Measurements from ENCODE around the gene DMRTB1.

Gene DMRTB1

DNA sequence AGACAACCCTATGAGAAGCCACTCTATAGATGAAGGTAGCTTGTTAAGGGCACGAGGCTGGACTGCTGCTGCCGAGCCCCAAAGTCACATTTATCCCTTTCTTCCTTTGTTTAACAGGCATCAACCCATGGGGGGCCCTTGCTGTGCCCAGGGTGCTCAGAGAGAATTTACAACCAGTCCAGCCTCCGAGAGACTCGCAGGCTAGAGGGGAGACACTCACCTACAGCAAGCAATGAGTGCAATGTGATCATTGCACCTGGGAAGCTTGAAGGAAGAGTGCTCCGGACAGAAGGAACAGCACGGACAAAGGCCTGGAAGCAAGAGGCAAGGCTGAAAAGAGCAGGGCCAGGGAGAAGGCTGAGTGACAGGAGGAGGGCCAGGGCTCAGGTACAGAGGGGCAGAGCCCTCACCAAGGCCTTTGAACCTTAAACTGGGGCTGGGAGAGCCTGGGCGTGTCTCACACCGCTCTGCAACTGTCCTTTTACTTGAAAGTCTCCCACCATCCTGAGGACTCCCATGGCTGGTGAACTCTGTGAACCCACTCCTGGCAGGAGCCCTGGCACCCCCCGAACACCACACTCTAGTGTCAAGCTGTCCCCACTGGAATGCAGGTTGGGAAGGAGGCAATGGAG, 27.3 kb downstream of the DMRTB1 start:
- no peak for DNase-seq (ENCODE audit: low spot score)

DNA sequence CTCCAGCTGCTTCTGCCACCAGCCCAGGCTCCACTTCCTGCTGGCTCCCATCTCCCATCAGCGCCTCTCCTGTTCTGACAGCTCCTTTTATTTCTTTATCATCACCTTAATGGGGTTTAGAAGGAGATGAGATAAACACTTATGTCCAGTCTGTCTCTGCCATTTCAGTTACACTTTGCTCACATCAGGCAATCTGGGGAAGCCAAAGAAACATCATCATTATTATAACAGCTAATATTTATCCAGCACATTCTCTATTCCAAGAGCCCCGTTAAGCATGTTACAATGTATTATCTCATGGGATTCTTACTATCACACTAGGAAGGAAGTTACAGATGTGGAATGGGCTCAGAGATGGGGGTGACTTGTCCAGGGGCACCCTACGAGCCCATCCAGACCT, 31.2 kb downstream of the DMRTB1 start:
- DNase-seq (ENCODE audit: low spot score), result no peak

DNA sequence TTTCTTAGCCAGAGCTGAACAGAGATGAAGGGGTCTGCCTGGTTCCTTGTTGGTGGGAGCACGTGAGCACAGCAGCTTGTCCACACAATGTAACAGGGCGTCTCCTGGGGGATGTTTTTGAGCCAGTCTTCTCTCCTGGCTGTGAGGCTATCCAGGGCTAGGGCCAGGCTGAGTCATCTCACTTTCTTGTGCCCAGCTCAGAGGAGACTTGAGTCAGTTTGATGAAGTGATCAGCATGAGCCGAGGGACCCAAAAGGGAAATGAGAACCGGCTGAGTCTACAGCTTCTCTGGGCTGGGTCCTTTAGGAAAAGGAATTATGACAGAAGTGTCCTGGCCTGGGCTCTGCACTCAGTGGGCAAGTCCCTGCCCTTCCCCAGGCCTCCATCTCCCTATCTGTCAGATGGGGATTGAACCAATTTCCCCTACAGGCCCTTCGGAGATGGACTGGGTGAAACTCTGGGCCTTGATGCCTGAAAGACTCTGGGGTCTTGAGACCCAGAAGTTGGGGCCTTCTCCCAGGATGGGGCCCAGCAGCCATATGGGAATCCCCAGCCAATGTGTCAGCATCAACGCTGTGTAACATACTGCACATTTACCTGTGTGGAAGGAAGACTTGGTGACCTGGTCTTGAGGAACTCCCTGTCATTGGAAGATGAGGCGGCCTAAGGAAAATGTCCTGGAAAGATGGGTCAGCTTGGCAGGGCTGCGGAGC, 36.6 kb downstream of the DMRTB1 start:
- DNase-seq (ENCODE audit: low spot score), result no peak

DNA sequence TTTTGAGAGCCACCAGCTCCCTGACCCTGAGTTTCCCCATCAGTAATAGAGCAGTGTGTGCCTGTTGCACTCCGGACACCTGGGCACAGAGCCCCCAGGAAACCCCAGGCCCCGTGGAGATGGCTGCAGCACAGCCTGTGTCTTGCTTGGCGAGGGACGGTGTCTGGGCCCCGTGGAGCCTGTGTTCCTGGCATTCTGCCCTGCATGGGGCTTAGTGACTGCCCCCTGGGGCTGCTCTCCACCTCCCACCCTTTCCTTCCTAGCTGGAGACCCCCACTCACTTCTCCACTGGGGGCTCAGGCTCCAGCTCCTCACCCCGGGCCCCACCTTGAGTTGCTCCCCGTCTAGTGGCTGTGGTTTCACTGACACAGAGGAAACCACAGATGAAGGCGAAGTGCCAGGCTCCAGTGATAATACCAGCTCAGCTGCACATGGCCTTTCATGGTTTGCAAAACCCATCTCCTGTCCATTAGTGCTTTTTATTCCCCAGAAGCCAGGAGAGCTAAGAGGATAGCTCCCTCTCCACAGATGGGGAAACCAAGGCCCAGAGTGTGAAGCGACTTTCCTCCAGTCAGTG, 39.4 kb downstream of the DMRTB1 start:
- DNase-seq (ENCODE audit: low spot score), result no peak

DNA sequence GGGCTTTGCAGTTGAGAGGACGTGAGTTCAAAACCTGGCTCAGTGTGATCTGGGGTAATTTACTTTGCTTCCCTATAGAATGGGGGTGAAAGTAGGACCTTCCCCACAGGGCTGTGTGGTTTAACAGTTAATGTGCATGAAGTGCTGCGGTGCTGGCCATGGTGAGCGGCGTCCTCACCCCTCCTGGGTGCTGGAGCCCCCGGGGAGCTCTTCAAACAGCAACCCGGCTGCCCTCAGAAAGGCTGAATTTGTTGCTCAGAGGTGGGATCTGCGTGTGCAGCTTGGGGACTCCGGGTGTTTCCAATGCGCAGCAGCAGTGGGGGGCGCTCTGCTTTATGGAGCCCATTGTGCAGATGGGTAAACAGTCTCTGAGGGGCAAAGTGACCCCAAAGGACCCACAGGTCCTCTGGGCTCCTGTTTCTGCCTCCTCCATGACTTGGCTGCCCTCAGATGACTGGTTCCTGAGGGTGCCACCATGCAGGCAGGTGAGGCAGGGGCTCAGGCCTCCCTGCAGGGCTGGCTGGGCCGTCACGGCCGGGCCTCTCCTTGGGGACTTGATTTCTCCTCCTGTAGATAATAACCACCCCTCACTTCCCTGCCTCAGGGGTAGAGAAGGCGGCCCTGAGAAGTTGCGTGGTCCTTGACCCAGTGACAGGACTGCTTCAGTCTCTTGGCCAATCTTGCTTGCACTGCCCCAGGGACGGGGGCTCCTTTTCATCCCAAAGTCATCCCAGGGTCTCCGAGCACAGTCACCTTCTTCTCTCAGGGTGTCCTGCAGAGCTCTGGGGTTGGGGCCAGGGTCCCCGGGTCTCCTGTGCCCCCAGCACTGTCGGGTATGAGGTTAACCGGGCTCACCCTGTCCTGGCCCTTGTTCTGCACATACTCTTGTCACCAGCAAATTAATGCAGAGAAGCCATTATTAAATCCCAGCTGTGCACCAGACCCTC, 40.3 kb downstream of the DMRTB1 start:
- no peak for DNase-seq (ENCODE audit: low spot score)

DNA sequence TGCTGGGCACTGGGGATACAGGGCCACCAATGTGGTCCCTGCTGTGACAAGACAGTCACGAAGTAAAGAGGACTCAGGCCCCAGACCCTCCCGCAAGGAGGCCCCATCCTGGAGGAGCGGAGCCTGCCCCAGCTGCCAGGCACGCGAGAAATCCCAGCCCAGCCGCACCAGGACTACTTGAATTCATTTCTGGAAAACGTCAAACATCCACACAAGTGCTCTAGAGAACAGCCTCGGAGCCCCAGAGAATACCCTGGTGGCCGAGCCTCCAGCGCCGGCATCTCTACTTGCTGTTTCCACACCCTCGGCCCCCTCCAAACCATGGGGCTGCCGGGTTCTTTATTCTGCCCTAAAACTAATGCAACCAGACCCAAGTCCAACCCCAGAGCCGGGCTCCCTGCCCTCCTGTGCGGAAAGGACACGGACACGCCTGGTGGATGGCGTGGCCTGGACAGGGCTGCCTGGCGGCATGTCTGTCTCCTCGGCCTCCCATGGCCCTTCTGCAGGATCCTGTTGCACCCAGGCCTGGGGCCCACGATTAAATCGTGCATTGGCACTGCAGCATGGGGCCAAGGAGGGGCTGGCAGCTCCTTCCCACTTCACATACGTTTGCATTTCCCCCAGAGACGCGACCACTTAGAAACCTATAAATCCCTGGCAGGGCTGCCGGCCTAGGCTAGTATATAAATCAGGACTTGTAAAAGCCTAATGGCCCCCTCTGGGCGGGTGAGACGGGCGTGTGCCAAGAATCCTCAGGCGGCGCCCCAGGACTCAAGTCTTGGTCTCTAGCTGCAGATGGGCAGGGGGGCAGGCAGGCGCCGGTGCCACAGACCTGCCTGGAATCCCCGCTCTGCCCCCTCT, 41.2 kb downstream of the DMRTB1 start:
- no peak for DNase-seq (ENCODE audit: low spot score)

DNA sequence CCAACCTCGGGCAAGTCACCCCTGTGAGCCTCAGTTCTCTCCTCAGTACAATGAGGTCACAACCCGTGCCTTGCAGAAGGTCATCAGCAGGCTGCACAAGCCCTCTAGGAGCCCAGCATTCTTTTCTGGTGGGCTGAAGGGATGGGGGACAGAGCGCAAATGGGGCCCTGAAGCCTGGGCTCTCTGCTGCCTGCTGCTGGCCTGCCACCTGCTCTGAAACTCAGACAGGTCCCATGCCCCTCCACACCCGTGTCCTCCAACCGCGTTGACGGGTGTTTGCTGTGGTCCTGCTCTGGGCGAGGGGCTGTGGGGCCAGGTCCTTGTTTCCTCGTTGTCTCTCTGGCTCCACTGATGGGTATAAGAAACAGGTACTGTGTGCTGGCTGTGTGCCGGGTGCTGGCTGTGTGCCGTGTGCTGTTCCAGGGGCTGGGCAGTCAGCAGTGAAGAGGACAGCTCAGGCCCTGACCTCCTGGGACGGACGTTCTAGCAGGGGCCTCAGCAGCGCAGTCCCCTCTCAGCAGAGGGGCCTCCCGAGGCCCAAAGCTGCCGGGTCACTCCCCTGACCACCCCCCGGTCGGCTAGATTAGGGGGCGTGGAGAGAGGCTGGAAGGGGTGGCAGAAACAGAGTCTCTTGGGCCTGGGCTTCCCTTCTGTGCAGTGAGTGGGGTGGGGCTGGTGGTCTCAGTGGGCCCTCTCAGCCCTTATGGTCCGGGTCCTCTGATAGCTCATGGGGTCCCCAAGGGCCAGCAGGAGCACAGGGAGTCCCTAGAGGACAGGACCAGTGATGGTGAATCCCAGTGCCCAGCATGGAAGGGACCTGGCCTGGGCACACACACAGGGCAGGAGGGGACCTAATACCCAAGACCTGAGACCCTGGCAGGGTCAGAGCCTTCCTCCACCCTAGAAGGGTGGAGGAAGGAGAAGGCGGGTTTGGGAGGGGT, 42.1 kb downstream of the DMRTB1 start:
- no peak for DNase-seq (ENCODE audit: low spot score)

DNA sequence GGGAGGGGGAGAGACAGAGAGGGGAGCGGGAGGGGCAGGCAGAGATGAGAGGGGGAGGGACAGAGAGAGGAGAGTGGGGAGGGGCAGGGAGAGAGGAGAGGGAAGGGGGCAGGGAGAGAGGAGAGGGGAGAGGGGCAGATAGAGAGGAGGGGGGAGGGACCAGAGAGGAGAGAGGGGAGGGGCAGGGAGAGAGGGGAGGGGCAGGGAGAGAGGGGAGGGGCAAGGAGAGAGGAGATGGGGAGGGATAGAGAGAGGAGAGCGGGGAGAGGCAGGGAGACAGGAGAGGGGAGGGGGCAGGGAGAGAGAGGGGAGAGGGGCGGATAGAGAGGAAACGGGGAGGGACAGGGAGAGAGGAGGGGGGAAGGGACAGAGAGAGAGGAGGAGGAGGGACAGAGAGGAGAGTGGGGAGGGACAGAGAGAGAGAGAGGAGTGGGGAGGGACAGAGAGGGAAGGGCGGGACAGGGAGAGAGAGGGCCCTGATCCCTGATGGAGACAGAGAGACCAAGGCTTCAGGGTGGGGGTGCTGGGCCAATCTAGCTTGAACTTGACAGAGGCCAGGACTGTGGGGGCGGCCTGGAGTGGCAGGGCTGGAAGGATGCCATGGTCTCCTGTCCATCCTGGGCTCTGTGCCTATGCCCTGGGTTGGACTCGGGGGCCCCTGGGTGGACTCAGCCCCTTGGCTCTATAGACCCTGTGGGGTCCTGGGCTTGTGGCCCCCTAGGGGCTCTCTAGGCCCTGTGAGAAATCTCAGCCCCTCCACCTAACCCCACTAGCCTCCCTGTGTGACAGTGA, 43.6 kb downstream of the DMRTB1 start:
- DNase-seq (ENCODE audit: low spot score), result peak; percentile 76

DNA sequence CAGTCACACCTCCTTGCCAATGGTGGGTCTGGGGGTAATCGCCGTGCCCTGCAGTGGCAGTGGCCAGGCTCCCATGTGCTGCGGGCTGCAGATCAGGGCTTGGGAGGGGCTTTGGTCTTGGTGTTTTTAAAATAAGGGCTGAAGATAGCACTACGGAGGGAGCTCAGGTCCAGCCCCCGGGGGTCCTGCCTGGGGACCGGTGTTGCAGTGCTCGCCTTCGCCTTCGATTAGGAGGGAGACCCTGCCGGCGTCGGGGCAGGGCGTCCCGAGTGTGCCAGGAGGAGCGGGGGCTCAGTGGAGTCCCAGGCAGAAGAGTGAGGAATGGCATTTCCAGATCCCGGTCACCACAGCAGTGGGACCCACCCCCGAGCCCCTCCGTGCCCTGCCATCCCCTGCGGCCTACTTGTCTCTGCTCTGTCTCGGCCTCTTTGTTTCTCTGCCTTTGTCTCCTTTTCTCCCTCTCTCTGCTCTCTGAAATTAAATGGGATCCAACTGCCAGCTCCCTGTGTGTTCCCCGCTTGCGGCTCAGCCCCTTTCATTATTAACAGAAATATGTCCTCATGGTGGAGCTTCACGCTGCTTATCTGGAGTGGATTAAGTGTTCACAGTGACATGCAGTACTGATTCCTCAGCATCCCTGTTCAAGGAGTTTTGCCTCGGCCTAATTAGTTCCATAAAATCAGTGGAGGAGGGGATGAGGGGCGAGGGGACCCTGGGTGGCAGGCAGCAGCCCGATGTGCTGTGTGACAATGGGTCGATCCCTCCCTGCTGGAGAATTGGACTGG, 44.4 kb downstream of the DMRTB1 start:
- DNase-seq (ENCODE audit: low spot score), result no peak

DNA sequence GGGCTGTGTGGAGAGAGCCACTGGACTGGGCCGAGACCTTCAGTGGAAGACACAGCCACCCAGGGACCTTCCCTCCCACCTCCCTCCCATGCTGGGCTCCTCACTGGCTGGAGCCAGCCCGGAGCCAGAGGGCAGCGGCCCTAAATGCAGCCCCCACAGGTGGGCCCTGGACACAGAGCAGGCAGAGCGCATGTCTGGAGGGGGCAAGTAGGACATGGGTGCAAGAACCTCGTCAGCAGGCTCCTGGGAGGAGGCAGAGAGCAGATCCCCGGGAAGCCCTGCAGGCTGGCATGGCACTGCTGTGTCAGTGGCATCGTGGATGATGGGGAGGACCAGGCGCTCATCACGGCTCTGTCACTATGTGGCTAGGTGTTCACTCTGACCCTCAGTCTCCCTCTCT, 45.7 kb downstream of the DMRTB1 start:
- no peak for DNase-seq (ENCODE audit: low spot score)

DNA sequence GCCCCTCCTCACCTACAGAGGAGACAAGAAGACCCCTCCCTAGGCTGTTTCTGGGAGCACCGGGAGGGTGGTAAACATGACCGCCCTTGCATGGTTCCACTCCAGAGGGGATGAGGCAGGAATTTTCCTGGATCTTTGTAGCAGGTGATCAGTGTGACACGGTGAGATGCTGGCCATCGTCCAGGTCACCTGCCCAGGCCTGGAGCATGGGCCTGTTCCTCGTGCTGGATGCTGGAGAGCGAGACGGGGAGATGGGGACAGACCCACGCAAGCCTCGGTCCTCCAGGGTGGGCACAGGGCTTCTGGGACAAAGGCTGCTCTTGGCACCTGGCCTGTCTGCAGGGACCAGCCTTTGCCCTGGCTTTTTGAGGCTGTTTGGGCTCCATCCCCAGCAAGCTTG, 46.2 kb downstream of the DMRTB1 start:
- DNase-seq (ENCODE audit: low spot score), result no peak

DNA sequence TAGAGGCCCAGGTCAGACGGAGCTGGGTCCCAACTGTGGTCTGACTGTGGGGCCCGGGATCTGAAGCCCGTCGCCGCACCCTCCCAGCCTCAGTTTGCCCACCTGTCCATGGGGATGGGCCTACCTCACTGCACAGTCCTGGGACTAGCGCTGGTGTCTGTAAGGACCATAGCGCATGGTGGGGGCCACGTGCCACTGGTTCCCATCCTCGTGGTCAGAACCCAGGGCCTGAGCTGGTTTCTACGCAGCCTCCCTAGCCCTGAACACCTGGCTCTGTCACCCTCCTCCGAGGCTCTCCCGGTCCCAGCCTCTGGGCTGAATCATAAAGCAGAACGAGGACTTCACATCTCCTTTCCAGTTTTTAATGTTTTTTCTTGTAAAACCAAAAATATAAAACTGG, 46.7 kb downstream of the DMRTB1 start:
- DNase-seq (ENCODE audit: low spot score), result no peak

DNA sequence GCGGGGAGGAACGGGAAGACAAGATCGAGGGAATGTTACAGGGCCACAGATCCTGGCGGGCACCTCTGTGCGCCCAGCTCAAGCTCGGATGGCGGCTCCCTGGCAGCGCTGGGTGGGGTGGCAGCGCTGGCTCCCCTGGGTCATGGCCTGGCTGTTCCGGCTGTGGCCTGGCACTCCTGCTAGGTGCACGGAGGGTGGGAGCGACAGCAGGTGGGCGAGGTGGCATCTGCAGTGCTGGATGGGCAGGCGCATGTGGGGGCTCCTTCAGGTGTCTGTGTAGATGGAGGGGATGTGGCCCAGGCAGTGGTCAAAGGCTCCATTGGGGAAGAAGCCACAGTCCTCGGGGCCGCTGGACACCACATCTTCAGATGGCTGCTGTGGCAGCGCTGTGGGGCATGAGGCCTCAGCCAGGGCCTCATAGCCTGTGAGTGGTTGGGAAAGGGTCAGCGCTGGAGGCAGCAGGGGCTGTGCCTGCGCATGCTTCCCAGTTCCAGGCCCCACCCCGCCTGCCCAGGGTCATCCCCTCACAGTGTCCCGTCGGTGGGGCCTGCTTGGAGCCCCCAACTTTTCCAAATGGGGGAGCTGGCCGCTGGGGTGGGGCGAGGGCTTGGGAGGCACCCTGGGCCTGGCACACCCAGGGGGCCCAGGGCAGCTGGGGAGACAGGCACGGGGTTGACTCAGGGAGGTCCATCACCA, 47.3 kb downstream of the DMRTB1 start:
- no peak for DNase-seq (ENCODE audit: low spot score)

DNA sequence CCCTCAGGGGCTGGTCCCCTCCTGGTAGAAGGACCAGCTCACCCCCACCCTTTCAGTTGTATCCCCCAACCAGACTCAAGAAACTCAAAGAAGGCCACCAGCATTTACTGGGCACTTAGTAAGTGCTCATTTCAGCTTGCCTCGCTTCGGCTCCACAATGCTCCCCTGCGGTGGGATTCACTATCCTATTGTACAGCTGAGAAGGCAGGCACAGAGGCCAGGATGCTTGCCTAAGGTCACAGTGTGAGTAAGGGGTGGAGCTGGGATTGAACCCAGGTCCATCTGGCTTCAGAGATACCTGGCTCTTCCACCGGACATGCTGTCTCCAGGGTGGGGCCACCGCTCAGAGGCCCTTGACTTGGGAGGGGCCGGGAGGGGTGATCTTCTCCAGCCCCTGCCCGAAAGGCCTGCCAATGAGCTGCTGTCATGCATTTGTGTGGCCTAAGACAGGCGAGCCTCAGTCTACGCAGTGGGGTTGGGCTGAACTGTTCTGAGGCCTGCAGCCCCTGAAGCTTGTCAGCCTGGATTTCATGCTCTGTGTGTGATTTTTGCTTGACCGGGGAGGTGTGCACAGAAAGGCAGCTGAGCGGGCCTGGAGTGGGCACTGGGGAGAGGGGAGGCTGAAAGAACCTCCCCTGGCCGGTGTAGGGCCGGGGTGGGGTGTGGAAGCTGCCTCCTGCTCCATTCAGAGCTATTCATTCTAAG, 48.1 kb downstream of the DMRTB1 start:
- peak; percentile 74 for DNase-seq (ENCODE audit: low spot score)

DNA sequence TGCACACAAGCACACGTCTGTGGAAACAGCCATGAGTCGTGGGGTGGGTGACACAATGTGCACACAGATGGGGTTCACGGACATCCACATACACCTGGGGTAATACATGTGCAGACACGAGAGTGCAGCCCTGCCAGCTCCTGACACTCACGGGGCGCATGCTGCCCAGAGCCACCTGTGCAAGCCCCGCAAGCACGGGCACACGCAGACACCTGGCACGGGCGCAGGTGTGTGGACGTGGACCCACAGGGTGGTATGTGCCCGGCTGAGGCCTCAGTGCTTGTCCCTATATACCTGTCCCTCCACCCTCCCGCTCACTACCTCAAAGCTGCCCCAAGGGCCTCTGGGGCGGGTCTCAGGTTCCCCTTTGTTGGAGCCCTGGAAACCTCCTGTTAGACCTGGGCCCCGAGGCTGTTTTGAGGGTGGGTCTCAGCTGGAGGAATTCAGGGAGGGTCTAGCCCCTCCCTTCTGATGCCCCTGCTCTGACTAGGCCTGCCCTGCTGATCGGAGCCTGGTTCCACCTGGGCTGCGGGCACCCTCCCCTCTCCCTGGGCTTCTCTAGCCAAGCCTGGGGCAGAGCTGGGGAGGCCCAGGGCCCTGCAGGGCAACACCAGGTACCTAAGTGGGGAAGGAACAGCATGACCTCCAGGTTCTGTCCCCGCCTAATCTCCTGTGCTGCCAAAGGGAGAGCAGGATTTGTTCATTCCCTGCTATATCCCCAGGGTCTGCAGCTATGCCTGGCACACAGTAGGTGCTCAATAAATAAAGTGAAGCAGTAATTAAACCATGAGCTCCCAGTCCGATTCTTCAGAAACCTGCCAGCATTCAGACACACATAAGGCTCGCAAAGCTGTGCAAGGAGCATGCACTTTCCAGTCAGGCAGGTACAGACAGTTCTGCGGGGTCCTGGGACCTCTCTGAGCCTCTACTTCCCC, 49.1 kb downstream of the DMRTB1 start:
- DNase-seq (ENCODE audit: low spot score), result no peak

DNA sequence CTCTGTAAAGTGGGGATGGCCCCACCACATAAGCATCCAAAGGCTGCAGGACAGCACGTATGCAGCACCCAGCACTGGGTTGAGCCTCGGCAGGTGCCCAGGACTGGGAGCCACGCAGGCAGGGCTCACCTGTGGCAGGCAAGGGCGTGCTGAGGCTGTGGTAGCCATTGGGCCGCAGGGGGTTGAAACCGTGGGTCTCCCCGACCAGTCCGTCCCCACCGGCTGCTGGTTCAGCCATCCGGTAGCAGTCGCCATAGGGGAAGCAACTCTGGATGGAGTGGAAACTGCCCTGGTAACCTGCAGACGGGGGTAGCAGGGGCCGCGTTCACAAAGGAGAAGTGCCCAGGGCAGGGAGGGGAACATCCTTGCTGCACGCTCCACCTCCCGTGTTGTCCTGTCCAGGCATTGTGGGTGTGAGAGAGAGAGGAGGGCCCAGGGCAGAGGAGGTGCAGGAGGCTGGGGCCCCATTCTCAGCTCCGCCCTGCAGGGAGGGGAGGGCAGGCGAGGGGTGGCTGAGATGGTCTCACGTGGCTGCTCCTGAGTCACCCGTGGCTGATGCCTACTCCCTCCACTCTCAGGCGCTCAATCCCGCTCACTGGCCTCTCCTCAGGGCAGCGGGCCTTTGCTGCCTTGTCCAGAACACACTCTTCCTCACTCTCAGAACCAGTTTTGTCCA, 49.9 kb downstream of the DMRTB1 start:
- no peak for DNase-seq (ENCODE audit: low spot score)
